ENCODE data around the gene SIK3.

- TF ChIP-seq CTCF (IDR thresholded peaks at IDR 0.05) (no peak), POLR2A (IDR thresholded peaks at IDR 0.05) (no peak)
Measured at GRCh38 chr11:116906479-116906878, 191.7 kb downstream of the SIK3 start.
